ENCODE results near the gene R3HDM4.

The R3HDM4 gene

DNA sequence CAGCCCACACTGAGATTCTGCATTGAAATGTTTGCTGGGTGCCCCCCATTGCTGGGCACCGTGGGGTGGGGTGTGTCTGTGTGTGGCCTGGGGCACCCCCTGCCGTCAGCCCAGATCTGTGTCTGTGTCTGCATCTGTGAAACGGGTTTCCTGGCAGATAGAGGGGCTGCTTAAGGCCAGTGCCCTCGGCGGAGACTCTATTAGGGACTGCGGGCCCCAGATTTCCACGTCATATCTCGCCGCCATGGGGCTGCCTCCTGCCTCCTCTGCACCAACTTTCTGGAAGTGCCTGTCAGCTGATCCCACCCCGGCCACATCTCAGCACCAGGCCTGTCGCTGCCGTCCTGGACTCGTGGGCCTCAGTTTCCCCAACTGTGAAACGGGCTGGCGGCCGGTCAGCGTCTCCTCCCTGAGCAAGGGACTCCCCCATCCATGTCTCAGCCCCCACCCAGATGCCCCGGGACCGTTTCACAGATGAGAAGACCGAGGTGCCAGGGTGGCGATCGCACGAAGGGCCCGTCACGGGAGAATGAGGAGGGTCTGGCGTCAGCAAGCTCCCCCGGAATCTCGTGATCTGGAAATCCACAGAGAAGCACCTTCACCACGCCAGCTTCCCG is 34.2 kb upstream of the R3HDM4 start:
- DNase-seq (ENCODE audit: low read depth), result no peak

DNA sequence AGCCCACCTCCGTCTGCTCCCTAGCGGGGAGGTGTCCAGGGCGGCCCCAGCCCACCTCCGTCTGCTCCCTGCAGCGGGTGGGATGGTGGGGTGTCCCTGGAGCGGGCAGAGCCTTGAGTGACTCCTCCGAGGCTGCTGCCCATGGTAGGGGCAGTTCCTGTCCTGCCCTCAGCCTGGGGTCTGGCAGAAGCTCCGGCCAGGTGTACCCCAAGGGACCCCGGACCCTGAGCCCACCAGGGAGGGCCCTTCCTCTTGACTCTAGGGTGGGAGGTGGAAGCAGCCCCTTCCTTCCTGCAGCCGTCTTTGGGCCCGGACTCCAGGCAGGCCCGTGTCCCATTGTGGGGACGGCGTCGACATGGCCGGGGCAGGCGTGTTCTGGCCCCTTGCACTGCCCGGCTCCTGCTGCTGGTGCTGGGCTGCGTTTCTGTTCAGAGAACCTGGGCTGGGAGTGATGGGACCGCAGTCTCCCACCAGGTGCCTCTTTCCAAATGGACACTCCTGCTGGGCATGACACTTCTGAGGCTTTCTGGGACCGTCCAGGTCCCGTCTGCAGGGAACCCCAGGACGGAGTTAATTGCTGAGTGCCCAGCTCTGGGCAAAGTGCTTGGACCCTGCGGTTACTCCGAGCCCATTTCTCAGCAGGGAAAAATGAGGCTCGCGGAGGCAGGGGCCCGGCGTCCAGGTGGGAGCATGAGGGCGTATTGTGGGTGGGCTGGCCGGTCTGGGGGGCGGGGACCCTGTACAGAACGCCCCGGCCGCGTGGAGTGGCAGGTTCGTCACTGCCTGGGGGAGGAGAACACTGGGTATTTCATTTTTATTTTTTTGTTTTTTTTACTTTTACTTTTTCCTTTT is 32.6 kb upstream of the R3HDM4 start:
- no peak for DNase-seq (ENCODE audit: low read depth)

GRCh38 chr19:944663-945241 is 31.7 kb upstream of the R3HDM4 start:
- DNase-seq (ENCODE audit: low read depth), result no peak

GRCh38 chr19:944171-944567 is 31.1 kb upstream of the R3HDM4 start:
- no peak for DNase-seq (ENCODE audit: low read depth)

GRCh38 chr19:943551-944170 is 30.6 kb upstream of the R3HDM4 start:
- DNase-seq (ENCODE audit: low read depth), result no peak

DNA sequence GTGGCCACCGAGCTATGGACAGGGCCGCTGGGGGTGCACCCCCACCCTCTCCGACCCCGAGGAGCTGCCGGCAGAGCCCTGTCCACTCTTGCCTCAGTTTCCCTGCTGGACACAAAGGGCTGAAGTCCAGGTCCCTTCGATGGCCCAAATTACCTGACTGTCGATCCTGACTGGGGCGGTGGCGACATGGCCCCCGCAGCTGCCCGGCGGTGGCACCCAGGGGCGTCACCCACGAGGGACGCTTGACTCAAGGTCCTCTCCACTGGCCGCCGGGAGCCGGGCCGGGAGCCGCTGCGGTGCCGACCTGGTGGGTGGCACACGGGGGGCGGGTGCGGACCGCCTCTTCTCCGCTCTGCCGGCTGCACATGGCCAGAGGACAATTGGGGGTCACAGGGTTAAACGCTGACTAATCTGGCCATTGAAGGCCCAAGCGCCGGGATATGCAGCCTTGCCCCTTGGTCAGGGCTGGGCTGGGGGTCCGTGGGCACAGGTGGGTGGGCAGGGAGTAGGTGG is 29.2 kb upstream of the R3HDM4 start:
- no peak for DNase-seq (ENCODE audit: low read depth)

GRCh38 chr19:941292-942132 is 28.5 kb upstream of the R3HDM4 start:
- DNase-seq (ENCODE audit: low read depth), result no peak

DNA sequence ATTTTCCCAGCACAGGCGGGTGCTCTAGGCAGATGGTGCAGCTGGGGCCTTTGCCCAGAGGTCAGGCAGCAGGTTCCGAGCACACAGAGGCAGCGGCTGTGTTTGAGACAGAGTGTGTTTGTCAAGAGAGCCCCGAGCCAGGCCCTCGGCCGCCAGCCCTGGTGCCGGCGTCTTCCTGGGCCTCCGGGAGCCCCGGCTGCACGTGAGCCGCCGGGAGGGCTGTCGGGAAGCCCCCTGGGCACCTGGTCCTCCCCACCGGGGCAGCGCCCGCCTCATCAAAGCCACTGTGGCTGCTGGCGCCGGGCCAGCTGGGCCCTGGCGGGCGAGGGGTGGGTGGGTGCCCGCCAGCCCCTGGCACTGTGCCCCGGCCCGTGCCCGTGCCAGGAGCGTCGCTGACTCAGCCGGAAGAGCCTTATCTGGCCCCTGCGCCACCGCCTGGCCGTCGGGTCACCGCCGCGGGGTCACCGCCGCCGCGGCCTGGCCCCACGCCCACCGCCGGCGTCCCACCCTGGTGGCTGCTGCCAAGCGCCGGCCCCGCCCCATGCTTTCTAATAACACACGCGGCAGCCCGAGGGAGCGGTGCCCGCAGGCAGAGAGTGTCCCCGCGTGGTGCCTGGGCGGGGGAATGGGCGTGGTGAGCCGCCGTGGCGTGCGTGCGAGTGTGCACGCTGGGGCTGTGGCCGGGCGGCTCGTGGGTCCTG is 27.7 kb upstream of the R3HDM4 start:
- peak; percentile 55 for DNase-seq (ENCODE audit: low read depth)

DNA sequence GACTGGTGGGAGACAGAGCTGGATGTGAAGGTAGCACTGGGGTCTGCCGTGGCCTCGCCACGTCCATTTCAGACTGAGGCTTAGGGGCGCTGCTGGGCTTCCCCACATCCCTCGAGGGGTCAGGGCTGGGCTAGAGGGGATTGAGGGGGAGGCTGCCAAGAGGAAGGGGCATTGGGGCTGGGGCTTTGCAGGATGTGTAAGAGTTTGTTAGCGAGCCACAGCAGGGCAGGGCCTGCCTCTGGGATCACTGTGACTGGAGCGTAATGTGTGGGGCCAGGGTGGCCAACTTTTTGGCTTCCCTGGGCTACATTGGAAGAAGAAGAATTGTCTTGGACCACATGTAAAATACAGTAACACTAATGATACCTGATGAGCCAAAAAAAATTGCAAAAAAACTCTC is 26.9 kb upstream of the R3HDM4 start:
- no peak for DNase-seq (ENCODE audit: low read depth)

GRCh38 chr19:939439-939838 is 26.4 kb upstream of the R3HDM4 start:
- DNase-seq (ENCODE audit: low read depth), result no peak

DNA sequence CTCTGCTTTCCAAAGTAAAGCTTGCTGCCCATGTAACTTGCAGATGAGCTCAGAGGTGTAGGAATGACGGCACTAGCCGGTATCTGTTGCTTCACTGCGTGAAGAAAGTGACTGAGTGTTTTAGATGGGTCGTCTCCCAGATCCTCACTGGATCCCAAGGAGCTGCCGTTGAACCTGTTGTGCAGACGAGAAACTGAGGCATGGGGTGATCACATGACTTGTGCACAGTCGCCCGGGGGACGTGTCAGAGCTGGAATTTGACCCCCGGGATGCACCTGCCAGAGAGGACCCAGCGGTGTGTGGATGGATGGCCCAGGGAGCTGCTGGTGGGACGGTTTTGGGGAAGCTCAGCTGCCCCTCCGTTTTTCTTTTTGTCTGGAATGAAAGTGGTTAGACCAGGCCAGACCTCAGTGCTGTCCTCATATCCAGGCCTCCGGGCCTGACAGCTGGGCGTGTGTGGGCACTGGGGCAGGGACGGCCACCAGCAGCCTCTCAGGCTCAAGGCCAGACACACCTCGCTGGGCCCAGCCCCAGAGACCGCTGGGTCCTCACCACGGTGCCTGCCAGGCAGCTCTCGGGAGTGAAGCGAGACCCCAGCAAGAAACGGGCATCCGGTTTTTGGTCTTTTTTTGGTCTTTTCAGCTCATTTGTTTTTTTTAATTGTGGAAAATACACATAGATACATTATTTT is 25.4 kb upstream of the R3HDM4 start:
- no peak for DNase-seq (ENCODE audit: low read depth)

- no peak for DNase-seq (ENCODE audit: low read depth)
Measured at GRCh38 chr19:937259-937694, 24.3 kb upstream of the R3HDM4 start.

DNA sequence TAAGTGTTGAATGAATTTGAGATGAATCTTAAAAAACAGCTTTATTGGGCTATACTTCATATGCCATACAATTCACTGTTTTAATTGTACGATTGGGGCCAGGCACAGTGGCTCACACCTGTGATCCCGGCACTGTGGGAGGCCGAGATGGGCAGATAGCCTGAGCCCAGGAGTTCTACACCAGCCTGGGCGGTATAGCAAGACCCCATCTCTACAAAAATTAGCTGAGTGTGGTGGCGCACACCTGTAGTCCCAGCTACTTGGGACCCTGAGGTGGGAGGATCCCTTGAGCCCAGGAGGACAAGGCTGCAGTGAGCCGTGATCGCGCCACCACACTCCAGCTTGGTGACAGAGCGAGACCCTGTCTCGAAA is 23.1 kb upstream of the R3HDM4 start:
- DNase-seq (ENCODE audit: low read depth), result no peak

DNA sequence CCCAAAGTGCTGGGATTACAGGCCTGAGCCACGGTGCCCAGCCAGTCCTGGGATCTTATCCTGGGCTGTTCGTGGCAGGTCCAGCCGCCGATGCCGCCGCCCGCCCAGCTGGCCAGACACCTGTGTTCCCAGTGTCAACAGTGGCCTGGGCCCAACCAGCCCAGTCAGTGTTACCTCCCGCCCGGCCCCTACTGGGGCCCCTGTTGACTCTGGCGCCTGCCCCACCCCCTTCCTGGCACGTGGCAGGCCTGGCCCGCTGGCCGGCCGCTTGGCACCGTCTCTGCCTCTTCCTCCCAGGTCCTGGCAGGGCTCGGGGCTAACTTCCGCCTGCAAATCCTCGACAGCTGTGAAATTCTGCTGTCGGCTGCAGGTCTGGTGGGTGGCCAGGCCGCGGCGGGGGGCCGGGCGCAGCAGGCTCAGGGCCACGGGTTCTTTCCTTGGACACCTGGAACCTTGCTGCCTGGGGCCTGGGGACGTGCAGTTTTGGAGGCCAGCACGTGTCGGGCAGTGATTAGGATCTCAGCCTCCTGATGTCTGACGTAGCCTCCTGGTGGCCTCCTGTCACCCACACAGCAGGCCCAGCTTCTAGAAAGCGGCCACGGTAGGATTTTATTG is 22.0 kb upstream of the R3HDM4 start:
- DNase-seq (ENCODE audit: low read depth), result no peak

DNA sequence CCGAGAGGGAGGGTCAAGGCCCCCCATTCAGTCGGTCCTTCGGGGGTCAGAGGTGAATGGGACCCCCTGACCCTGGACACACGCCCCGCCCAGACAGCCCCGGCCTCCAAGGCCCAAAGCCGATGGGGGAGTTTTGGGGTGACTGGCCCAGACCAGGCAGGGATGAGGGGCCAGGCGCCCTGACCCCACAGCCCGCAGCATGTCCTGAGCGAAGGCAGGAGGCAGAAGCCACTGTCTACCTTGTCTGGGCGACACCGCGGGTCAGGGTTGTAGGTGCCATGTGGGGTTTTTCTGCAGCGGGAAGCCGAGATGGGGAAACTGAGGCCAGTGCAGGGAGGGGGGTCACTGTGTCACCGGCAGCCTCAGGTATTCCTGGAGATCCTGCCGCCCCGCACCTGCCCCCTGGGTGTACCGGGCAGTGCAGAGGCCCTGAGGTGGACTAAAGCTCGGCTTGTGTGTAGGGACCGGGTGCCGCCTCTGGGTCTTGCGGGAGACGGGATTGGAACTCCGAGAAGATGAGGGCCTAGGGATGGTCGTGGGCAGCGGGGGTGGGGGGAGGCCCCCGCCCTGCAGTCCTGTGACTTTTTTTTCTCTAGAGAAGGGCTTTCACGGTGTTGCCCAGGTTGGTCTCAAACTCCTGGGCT is 21.3 kb upstream of the R3HDM4 start:
- DNase-seq (ENCODE audit: low read depth), result no peak

DNA sequence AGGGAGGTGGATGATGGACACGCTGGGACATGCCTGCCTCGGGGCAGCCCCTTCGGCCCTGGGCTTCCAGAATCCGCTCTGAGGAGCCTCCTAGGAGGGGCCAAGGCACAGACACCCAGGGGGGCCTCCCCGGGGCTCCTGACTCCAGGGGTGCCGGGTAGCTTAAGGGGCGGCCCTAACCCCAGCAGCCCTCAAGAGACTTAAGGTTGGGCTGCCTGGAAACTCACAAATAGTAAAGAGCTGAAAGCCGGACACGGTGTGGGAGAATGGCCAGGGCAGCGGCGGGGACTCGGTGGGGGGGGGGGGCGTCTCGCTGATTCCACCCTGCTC is 20.5 kb upstream of the R3HDM4 start:
- DNase-seq (ENCODE audit: low read depth), result no peak

GRCh38 chr19:932648-933552 is 19.9 kb upstream of the R3HDM4 start:
- DNase-seq (ENCODE audit: low read depth), result no peak

DNA sequence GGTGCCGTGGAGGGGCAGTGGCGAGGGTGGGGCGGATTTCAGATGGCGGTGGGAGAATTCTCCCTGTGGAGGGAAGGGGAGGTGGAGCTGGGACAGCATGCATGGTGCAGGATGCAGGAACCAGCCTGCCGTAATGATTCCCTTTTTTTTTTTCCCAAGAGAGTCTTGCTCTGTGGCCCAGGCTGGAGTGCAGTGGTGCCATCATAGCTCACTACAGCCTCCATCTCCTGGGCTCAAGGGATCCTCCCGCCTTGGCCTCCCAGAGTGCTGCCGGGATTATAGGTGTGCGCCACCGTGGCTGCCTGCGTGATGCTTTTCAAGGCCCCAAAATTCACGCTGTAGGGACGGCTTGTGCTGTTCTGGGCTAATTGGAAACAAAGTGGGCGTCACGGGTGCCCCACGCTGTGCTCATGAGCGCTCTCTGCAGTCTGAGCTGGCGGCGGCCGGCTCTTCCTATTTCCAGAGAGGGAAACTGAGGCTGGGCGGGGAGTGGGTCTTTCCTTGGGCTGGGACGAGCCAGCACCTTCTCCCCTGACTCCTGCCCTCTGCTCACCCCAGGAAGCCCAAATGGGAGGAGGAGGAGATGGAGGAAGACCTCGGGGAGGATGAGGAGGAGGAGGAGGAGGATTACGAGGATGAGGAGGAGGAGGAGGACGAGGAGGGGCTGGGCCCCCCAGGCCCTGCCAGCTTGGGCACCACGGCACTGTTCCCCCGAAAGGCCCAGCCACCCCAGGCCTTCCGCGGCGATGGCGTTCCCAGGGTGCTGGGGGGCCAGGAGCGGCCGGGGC is 19.0 kb upstream of the R3HDM4 start:
- DNase-seq (ENCODE audit: low read depth), result no peak

Data from activated T-helper 1 cell treated with Interleukin-2 at 50 U/mL for 16 hours (primary cell).